HepG2 (cell line): ENCODE measurements around the gene EMP2. TPM values are rescaled to one million over a fixed set of nuclear protein-coding genes. Genes with fewer than 3 reads are reported as not detected.

Source experiments
- AGO2 ChIP-seq: fragments of 200-400 bp; formaldehyde crosslinking; optimal IDR thresholded peaks from 2 replicates; pipeline ENCODE3; 2017; ENCODE audit warnings: mild to moderate bottlenecking, low read depth, low read length, moderate library complexity
- ARID4A ChIP-seq: sonication (generic); formaldehyde crosslinking; IDR thresholded peaks from 2 replicates; pipeline ENCODE4 v1.5.0; 2020; ENCODE audit warnings: mild to moderate bottlenecking, missing genetic modification reagents, borderline replicate concordance
- IRF9 ChIP-seq: sonication (generic); formaldehyde crosslinking; IDR thresholded peaks from 2 replicates; pipeline ENCODE4 v1.8.0; 2022; ENCODE audit warnings: missing genetic modification reagents, mild to moderate bottlenecking, borderline replicate concordance
- ISL2 ChIP-seq: sonication (generic); formaldehyde crosslinking; IDR thresholded peaks from 2 replicates; pipeline ENCODE4 v1.5.0; 2020; ENCODE audit warnings: missing genetic modification reagents
- KDM2A ChIP-seq: sonication (generic); formaldehyde crosslinking; IDR thresholded peaks from 2 replicates; pipeline ENCODE4 v1.4.0; 2020; ENCODE audit warnings: low read depth, missing genetic modification reagents, borderline replicate concordance
- KMT2A ChIP-seq: sonication (generic); formaldehyde crosslinking; IDR thresholded peaks from 2 replicates; pipeline ENCODE4 v1.4.0; 2020; ENCODE audit warnings: missing genetic modification reagents
- MLXIP ChIP-seq: sonication (generic); formaldehyde crosslinking; IDR thresholded peaks from 2 replicates; pipeline ENCODE4 v1.9.0; 2021; ENCODE audit warnings: missing genetic modification reagents, borderline replicate concordance
- REPIN1 ChIP-seq: sonication (generic); formaldehyde crosslinking; IDR thresholded peaks from 2 replicates; pipeline ENCODE4 v1.8.0; 2022; ENCODE audit warnings: missing genetic modification reagents, low read depth, mild to moderate bottlenecking, borderline replicate concordance
- TRIM24 ChIP-seq: sonication (generic); formaldehyde crosslinking; IDR thresholded peaks from 2 replicates; pipeline ENCODE4 v1.8.0; 2022; ENCODE audit warnings: mild to moderate bottlenecking, missing genetic modification reagents
- ZNF350 ChIP-seq: sonication (generic); formaldehyde crosslinking; IDR thresholded peaks from 2 replicates; pipeline ENCODE4 v1.4.0; 2020; ENCODE audit warnings: mild to moderate bottlenecking, low read depth, missing genetic modification reagents, borderline replicate concordance
- ZSCAN21 ChIP-seq: sonication (generic); formaldehyde crosslinking; IDR thresholded peaks from 2 replicates; pipeline ENCODE4 v1.8.0; 2022; ENCODE audit warnings: mild to moderate bottlenecking, missing genetic modification reagents, moderate library complexity, borderline replicate concordance
- polyA plus RNA-seq, 8 experiments: library from polyadenylated mRNA; depleted of rRNA in 3 of 8; stranded (reverse) in 7 of 8; unstranded in 1 of 8; fragments of >200 nt; fragmentation: Illumina TruSeq in 4 of 8; extraction: Trizol in 4 of 8; gene quantifications; 2 replicates each; pipeline versions ENCODE4 v1.2.1 to v1.2.3, GENCODE V29; 2011 to 2016; ENCODE audit warnings: low read depth in 4 of 8, missing spikeins in 1 of 8, mixed read lengths in 1 of 8; ENCODE audit not compliant: insufficient read depth in 1 of 8
- total RNA-seq, 5 experiments: library from RNA; depleted of rRNA; stranded (reverse); fragments of >200 nt; fragmentation: Illumina TruSeq; extraction: Trizol; gene quantifications; 2 replicates each; pipeline ENCODE4 v1.2.3, GENCODE V29; 2016; ENCODE audit warnings: low read depth in 1 of 5
- TF ChIP-seq, protein P1 (sequence below): sonication (generic); formaldehyde crosslinking; IDR thresholded peaks from 2 replicates; pipeline ENCODE4 v1.4.0; 2020; ENCODE audit warnings: missing genetic modification reagents, borderline replicate concordance
- TF ChIP-seq, protein P2 (sequence below): sonication (generic); formaldehyde crosslinking; IDR thresholded peaks from 2 replicates; pipeline ENCODE4 v1.5.0; 2020; ENCODE audit warnings: missing genetic modification reagents

Gene EMP2
- total and polyA plus RNA-seq, 2 of the 13 experiments (the other 11 are each of a cell fraction or from before 2014, with no cell fraction given), result 24.6 to 91.2 TPM

DNA sequence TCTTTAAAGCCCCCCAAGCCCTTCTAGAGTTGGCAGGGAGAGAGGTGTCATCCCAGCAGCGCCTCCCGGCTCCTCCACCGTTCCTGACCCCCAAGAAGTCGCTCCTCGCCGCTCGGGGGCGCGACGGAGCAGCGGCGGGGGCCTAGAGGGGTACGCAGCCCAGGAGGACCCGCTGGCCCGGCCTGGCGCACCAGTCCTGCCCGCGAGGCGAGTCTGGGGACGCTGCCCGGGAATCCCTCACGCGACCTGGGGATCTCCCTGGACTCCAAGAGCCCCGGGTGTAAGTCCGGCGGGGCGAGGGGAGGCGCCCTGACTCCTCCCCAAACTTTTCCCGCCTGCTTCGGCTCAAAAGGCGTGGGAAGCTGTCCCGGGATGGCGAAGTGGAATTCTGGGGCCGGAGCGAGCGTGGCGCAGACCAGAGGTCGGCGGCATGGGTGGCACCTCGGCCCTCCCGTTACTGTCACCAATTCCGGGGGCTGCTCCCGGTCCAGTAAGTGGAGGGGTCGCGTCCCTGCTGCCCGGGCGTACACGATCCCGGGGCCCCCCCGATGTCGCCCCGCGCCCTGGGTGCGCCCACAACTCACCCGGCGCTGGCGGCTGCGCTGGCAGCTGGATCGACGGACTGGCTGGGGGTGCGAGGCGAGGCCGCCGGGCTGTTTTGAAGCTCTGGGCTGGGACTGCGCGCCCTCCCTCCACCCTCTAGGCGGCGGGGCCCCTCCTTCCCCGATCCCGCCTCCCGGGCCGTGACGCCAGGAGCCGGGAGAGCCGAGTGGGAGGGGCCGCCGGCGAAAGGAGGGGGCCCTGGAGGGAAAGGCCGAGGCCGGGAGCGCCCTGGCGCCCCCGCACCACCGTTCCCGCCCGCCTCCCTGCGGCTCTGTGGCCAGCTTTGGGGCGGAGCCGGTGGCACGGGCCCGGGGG lies at the start of gene EMP2 (continued):
- TF ChIP-seq ARID4A (CRISPR knock-in tag), result peak; percentile 95
- TF ChIP-seq, protein P1, sequence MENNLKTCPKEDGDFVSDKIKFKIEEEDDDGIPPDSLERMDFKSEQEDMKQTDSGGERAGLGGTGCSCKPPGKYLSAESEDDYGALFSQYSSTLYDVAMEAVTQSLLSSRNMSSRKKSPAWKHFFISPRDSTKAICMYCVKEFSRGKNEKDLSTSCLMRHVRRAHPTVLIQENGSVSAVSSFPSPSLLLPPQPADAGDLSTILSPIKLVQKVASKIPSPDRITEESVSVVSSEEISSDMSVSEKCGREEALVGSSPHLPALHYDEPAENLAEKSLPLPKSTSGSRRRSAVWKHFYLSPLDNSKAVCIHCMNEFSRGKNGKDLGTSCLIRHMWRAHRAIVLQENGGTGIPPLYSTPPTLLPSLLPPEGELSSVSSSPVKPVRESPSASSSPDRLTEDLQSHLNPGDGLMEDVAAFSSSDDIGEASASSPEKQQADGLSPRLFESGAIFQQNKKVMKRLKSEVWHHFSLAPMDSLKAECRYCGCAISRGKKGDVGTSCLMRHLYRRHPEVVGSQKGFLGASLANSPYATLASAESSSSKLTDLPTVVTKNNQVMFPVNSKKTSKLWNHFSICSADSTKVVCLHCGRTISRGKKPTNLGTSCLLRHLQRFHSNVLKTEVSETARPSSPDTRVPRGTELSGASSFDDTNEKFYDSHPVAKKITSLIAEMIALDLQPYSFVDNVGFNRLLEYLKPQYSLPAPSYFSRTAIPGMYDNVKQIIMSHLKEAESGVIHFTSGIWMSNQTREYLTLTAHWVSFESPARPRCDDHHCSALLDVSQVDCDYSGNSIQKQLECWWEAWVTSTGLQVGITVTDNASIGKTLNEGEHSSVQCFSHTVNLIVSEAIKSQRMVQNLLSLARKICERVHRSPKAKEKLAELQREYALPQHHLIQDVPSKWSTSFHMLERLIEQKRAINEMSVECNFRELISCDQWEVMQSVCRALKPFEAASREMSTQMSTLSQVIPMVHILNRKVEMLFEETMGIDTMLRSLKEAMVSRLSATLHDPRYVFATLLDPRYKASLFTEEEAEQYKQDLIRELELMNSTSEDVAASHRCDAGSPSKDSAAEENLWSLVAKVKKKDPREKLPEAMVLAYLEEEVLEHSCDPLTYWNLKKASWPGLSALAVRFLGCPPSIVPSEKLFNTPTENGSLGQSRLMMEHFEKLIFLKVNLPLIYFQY (CRISPR knock-in tag), result peak; percentile 76; the same call in 1 of the 2 replicates
- TF ChIP-seq IRF9 (CRISPR knock-in tag), result peak; percentile 72
- peak; percentile 73; the same call in 1 of the 2 replicates for TF ChIP-seq REPIN1
- peak; percentile 85 for TF ChIP-seq AGO2
- TF ChIP-seq, protein P2, sequence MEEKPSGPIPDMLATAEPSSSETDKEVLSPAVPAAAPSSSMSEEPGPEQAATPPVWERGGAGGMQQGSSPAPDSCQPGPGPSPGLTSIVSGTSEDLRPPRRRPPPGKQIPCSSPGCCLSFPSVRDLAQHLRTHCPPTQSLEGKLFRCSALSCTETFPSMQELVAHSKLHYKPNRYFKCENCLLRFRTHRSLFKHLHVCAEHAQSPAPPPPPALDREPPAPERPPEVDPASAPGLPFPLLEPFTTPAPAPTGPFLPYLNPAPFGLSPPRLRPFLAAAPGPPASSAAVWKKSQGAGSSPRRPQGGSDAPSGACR (CRISPR knock-in tag), result no peak; the same call in 1 of the 2 replicates
- TF ChIP-seq MLXIP, result no peak; the same call in 1 of the 2 replicates
- no peak for TF ChIP-seq TRIM24
- peak; percentile 83 for TF ChIP-seq ZNF350 (CRISPR knock-in tag)
- TF ChIP-seq KMT2A (CRISPR knock-in tag), result peak; percentile 63; the same call in 1 of the 2 replicates
- TF ChIP-seq ISL2, result peak; percentile 75
- TF ChIP-seq ZSCAN21 (CRISPR knock-in tag), result no peak; the same call in 1 of the 2 replicates
- TF ChIP-seq KDM2A (CRISPR knock-in tag), result peak; percentile 91
